Measurements from ENCODE around the gene MAN2B1. TPM values are rescaled to one million over a fixed set of nuclear protein-coding genes. Genes with fewer than 3 reads are reported as not detected.

Gene MAN2B1
- total RNA-seq, 1 experiment from 2014 or later = 84.4 TPM

DNA sequence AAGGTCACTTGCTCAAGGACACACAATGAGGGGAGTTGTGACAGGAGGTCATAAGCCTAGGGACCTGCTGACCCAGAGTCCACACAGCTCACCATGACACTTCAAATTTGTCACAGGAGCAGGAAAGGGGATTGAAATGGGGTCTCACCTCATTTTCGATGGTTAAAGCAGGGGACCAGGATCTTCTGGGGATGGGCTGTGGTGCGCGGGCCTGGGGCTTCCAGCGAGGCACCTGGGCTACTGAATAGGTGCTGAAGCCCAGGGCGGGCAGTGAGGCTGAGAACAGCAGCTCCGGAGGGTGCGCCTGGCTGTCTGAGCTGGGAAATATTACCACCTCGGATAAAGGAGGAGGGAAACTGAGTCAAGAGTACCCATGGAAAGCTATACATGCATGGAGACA, 11.0 kb downstream of the MAN2B1 start:
- no peaks in the 10 kb centered on the region for H3K9me3 Mint-ChIP-seq (ENCODE audit: low read depth, unreplicated experiment)
- H3K36me3 Mint-ChIP-seq (ENCODE audit: insufficient read depth, unreplicated experiment) = peaks cover 38% of the 10 kb centered on the region
- CTCF ChIA-PET = interaction anchor here (0.6 kb wide), 1 partner anchor 258 kb away, joined by 3 read pairs; no protein-coding TSS in a partner anchor
- H3K4me3 Mint-ChIP-seq (ENCODE audit: low read depth, unreplicated experiment) = no peak overlapping the region
- H3K27me3 Mint-ChIP-seq (ENCODE audit: unreplicated experiment) = no peaks in the 10 kb centered on the region
- no peak for DNase-seq
- BruUV-seq (replicated peaks) = no TSS peak
- TF ChIP-seq, protein P1, sequence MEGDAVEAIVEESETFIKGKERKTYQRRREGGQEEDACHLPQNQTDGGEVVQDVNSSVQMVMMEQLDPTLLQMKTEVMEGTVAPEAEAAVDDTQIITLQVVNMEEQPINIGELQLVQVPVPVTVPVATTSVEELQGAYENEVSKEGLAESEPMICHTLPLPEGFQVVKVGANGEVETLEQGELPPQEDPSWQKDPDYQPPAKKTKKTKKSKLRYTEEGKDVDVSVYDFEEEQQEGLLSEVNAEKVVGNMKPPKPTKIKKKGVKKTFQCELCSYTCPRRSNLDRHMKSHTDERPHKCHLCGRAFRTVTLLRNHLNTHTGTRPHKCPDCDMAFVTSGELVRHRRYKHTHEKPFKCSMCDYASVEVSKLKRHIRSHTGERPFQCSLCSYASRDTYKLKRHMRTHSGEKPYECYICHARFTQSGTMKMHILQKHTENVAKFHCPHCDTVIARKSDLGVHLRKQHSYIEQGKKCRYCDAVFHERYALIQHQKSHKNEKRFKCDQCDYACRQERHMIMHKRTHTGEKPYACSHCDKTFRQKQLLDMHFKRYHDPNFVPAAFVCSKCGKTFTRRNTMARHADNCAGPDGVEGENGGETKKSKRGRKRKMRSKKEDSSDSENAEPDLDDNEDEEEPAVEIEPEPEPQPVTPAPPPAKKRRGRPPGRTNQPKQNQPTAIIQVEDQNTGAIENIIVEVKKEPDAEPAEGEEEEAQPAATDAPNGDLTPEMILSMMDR (IDR thresholded peaks at IDR 0.05; ENCODE audit: unreplicated experiment) = no peak
- intact Hi-C loops (cut with micrococcal nuclease; ENCODE audit: unreplicated experiment) = no loop called here
- H3K27ac Mint-ChIP-seq (ENCODE audit: unreplicated experiment) = no peak overlapping the region
- no peaks in the 10 kb centered on the region for H3K4me1 Mint-ChIP-seq (ENCODE audit: low read depth, unreplicated experiment)

DNA sequence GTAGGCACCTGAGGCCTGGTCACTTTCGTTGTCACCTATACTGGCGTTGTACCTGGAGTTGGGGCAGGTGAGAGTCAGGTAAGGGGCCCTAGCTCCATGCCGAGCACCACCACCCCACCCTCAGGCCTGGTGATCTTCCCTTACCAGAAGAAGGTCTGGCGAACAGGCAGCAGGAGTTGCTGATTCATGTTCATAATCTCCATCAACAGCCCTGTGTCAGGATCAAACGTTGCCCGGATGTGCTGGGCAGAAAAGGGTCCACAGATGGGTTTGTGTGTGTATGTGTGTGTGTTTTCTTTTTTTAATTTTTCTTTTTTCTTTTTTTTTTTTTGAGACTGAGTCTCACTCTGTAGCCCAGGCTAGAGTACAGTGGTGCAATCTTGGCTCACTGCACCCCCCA, 14.3 kb downstream of the MAN2B1 start:
- H3K4me3 Mint-ChIP-seq (ENCODE audit: low read depth, unreplicated experiment) = no peak overlapping the region
- CTCF ChIA-PET = no interaction called here
- peaks cover 45% of the 10 kb centered on the region for H3K36me3 Mint-ChIP-seq (ENCODE audit: insufficient read depth, unreplicated experiment)

GRCh38 chr19:12649941-12650340, 16.6 kb downstream of the MAN2B1 start:
- TF ChIP-seq, protein P1 (IDR thresholded peaks at IDR 0.05; ENCODE audit: unreplicated experiment) = no peak
- H3K4me1 Mint-ChIP-seq (ENCODE audit: low read depth, unreplicated experiment) = no peaks in the 10 kb centered on the region
- no TSS peak for BruUV-seq (replicated peaks)
- H3K4me3 Mint-ChIP-seq (ENCODE audit: low read depth, unreplicated experiment) = no peak overlapping the region
- H3K36me3 Mint-ChIP-seq (ENCODE audit: insufficient read depth, unreplicated experiment) = peaks cover 31% of the 10 kb centered on the region
- no peaks in the 10 kb centered on the region for H3K27me3 Mint-ChIP-seq (ENCODE audit: unreplicated experiment)
- intact Hi-C loops (cut with micrococcal nuclease; ENCODE audit: unreplicated experiment) = no loop called here
- H3K9me3 Mint-ChIP-seq (ENCODE audit: low read depth, unreplicated experiment) = no peaks in the 10 kb centered on the region
- H3K27ac Mint-ChIP-seq (ENCODE audit: unreplicated experiment) = no peak overlapping the region
- no peak for DNase-seq
- CTCF ChIA-PET = no interaction called here

More for the DNA sequence above, 14.3 kb downstream of the MAN2B1 start:
- no peak overlapping the region for H3K27ac Mint-ChIP-seq (ENCODE audit: unreplicated experiment)
- H3K9me3 Mint-ChIP-seq (ENCODE audit: low read depth, unreplicated experiment) = no peaks in the 10 kb centered on the region
- BruUV-seq (replicated peaks) = no TSS peak
- H3K4me1 Mint-ChIP-seq (ENCODE audit: low read depth, unreplicated experiment) = no peaks in the 10 kb centered on the region
- intact Hi-C loops (cut with micrococcal nuclease; ENCODE audit: unreplicated experiment) = no loop called here
- no peaks in the 10 kb centered on the region for H3K27me3 Mint-ChIP-seq (ENCODE audit: unreplicated experiment)
- TF ChIP-seq, protein P1 (IDR thresholded peaks at IDR 0.05; ENCODE audit: unreplicated experiment) = no peak
- no peak for DNase-seq

DNA sequence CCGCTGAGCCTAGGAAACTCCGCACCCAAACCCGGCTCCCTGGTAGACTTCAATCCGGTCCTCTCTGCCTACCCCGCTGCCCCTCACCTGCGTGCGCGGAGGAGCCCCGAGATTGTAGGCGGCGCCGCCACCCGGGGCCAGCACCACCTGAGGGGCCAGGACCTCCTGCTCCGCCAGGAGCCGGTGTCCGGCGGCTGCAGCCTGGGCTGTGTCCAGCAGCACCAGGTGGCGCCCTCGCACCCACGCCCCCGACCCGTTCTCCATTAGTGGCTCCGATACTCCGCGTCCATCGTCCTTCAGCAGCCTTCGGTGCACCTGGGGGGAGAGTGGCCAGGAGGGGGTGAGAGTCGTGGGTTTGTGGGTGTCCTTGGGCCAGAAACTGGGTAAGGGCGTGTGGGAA, 18.5 kb downstream of the MAN2B1 start:
- DNase-seq = no peak
- H3K4me1 Mint-ChIP-seq (ENCODE audit: low read depth, unreplicated experiment) = no peaks in the 10 kb centered on the region
- no peak overlapping the region for H3K27ac Mint-ChIP-seq (ENCODE audit: unreplicated experiment)
- H3K36me3 Mint-ChIP-seq (ENCODE audit: insufficient read depth, unreplicated experiment) = peaks cover 30% of the 10 kb centered on the region
- CTCF ChIA-PET = no interaction called here
- no peak overlapping the region for H3K4me3 Mint-ChIP-seq (ENCODE audit: low read depth, unreplicated experiment)
- no peaks in the 10 kb centered on the region for H3K27me3 Mint-ChIP-seq (ENCODE audit: unreplicated experiment)
- BruUV-seq (replicated peaks) = no TSS peak
- intact Hi-C loops (cut with micrococcal nuclease; ENCODE audit: unreplicated experiment) = no loop called here
- TF ChIP-seq, protein P1 (IDR thresholded peaks at IDR 0.05; ENCODE audit: unreplicated experiment) = no peak
- no peaks in the 10 kb centered on the region for H3K9me3 Mint-ChIP-seq (ENCODE audit: low read depth, unreplicated experiment)
